Osteoblast (primary cell): ENCODE measurements around the gene KRT36. TPM values are rescaled to one million over a fixed set of nuclear protein-coding genes. Genes with fewer than 3 reads are reported as not detected.

Experiments
- DNase-seq: peaks from one replicate; pipeline ENCODE4 v3.0.0; 2011; ENCODE audit warnings: low spot score, mixed read lengths; ENCODE audit not compliant: insufficient read length; ENCODE audit errors: missing footprints
- H2AFZ ChIP-seq: 2 replicates; pipeline ENCODE4 v1.6.0; 2011; ENCODE audit warnings: mild to moderate bottlenecking, low read length
- H3K27ac ChIP-seq: 2 replicates; pipeline ENCODE4 v1.5.1; 2011; ENCODE audit warnings: mild to moderate bottlenecking, low read depth, low read length, moderate library complexity
- H3K27me3 ChIP-seq: 2 replicates; pipeline ENCODE4 v1.6.0; 2012; ENCODE audit warnings: mild to moderate bottlenecking, control low read depth, inconsistent platforms, low read length, moderate library complexity; ENCODE audit not compliant: insufficient read depth
- H3K36me3 ChIP-seq: 2 replicates; pipeline ENCODE4 v1.5.1; 2011; ENCODE audit warnings: mild to moderate bottlenecking, low read length, control low read depth, moderate library complexity; ENCODE audit not compliant: insufficient read depth
- H3K4me1 ChIP-seq: 2 replicates; pipeline ENCODE4 v1.5.1; 2011; ENCODE audit warnings: mild to moderate bottlenecking, low read length, control low read depth, moderate library complexity; ENCODE audit not compliant: insufficient read depth
- H3K4me2 ChIP-seq: 2 replicates; pipeline ENCODE4 v1.6.0; 2011; ENCODE audit warnings: mild to moderate bottlenecking, low read length; ENCODE audit not compliant: insufficient read depth
- H3K4me3 ChIP-seq: fragments of 200-600 bp; sonication (generic); 3 replicates; pipeline ENCODE4 v1.5.1; 2012; ENCODE audit warnings: mild to moderate bottlenecking, low read length, inconsistent platforms; ENCODE audit not compliant: insufficient read depth
- H3K79me2 ChIP-seq: 2 replicates; pipeline ENCODE4 v1.6.0; 2012; ENCODE audit warnings: mild to moderate bottlenecking, low read length, control low read depth, inconsistent platforms; ENCODE audit not compliant: insufficient read depth
- H3K9me3 ChIP-seq: 2 replicates; pipeline ENCODE4 v1.5.1; 2011; ENCODE audit warnings: low read depth, low read length, control low read depth
- H4K20me1 ChIP-seq: 2 replicates; pipeline ENCODE4 v1.6.0; 2012; ENCODE audit warnings: mild to moderate bottlenecking, low read length, control low read depth; ENCODE audit not compliant: insufficient read depth
- CTCF ChIP-seq: IDR thresholded peaks from 2 replicates; pipeline ENCODE4 v1.5.1; 2011; ENCODE audit warnings: mild to moderate bottlenecking, low read depth, low read length, moderate library complexity; ENCODE audit errors: extremely low read depth
- total RNA-seq: library from RNA; depleted of rRNA; stranded (reverse); fragments of >200 nt; gene quantifications from 2 replicates; pipeline ENCODE4 v1.2.3, GENCODE V29; 2012

The KRT36 gene
- total RNA-seq, 1 donor: 0.36 TPM

- no peak overlapping the region for H2AFZ ChIP-seq
- H3K4me1 ChIP-seq: no peaks in the 10 kb centered on the region
- H4K20me1 ChIP-seq: no peaks in the 10 kb centered on the region
- H3K36me3 ChIP-seq: no peaks in the 10 kb centered on the region
- H3K27ac ChIP-seq: no peak overlapping the region
- no peak overlapping the region for H3K4me2 ChIP-seq
- H3K27me3 ChIP-seq: no peaks in the 10 kb centered on the region
- H3K4me3 ChIP-seq: no peak overlapping the region
- TF ChIP-seq CTCF: no peak
- DNase-seq: no peak
- H3K79me2 ChIP-seq: no peaks in the 10 kb centered on the region
- H3K9me3 ChIP-seq: no peaks in the 10 kb centered on the region
Measured at GRCh38 chr17:41480581-41480980, 9.1 kb downstream of the KRT36 start.

GRCh38 chr17:41480136-41480535 is 9.6 kb downstream of the KRT36 start:
- Histone ChIP-seq H4K20me1 (no peaks in the 10 kb centered on the region), H3K9me3 (no peaks in the 10 kb centered on the region), H3K27ac (no peak overlapping the region), H3K4me1 (no peaks in the 10 kb centered on the region), H3K4me2 (no peak overlapping the region), H3K27me3 (no peaks in the 10 kb centered on the region), H3K79me2 (no peaks in the 10 kb centered on the region), H3K4me3 (no peak overlapping the region), H2AFZ (no peak overlapping the region), H3K36me3 (no peaks in the 10 kb centered on the region)
- no peak for TF ChIP-seq CTCF
- no peak for DNase-seq

- Histone ChIP-seq H3K4me1 (no peaks in the 10 kb centered on the region), H3K9me3 (no peaks in the 10 kb centered on the region), H3K4me2 (no peak overlapping the region), H3K4me3 (no peak overlapping the region), H3K27ac (no peak overlapping the region), H3K27me3 (no peaks in the 10 kb centered on the region), H4K20me1 (no peaks in the 10 kb centered on the region), H3K79me2 (no peaks in the 10 kb centered on the region), H2AFZ (no peak overlapping the region), H3K36me3 (no peaks in the 10 kb centered on the region)
- DNase-seq: no peak
- TF ChIP-seq CTCF: no peak
Measured at GRCh38 chr17:41478237-41478636, 11.5 kb downstream of the KRT36 start.

- H3K4me2 ChIP-seq: no peak overlapping the region
- no peaks in the 10 kb centered on the region for H3K79me2 ChIP-seq
- H3K27me3 ChIP-seq: no peaks in the 10 kb centered on the region
- no peaks in the 10 kb centered on the region for H3K9me3 ChIP-seq
- DNase-seq: no peak
- H4K20me1 ChIP-seq: no peaks in the 10 kb centered on the region
- no peak overlapping the region for H3K4me3 ChIP-seq
- no peak overlapping the region for H3K27ac ChIP-seq
- H2AFZ ChIP-seq: no peak overlapping the region
- no peak for TF ChIP-seq CTCF
- H3K36me3 ChIP-seq: no peaks in the 10 kb centered on the region
- no peaks in the 10 kb centered on the region for H3K4me1 ChIP-seq
Measured at GRCh38 chr17:41476866-41477815, 12.6 kb downstream of the KRT36 start.
